Upper lobe of left lung (tissue), 4 donors: ENCODE data around the gene PRICKLE1.

ENCODE experiments used
- CTCF ChIP-seq, 6 experiments: fragments of 450-650 bp in 4 of 6; fragments of 200-600 bp in 2 of 6; sonication (generic) in 2 of 6; IDR thresholded peaks; one replicate each; pipeline ENCODE4 v1.5.1; 2016 to 2019; ENCODE audit warnings: antibody characterized with exemption in 6 of 6
- EP300 ChIP-seq, 4 donors: sonication (generic); formaldehyde crosslinking; IDR thresholded peaks; one replicate each; pipeline ENCODE4 v1.5.1; 2017; ENCODE audit warnings: antibody characterized with exemption in 4 of 4, control low read depth in 2 of 4
- POLR2A ChIP-seq, 4 donors: fragments of 450-650 bp; IDR thresholded peaks; one replicate each; pipeline ENCODE4 v1.5.1; 2016 to 2017; ENCODE audit warnings: antibody characterized with exemption in 4 of 4, mild to moderate bottlenecking in 2 of 4
- POLR2AphosphoS5 ChIP-seq, 2 donors: sonication (generic); formaldehyde crosslinking; IDR thresholded peaks; one replicate each; pipeline ENCODE4 v1.5.1; 2017; ENCODE audit warnings: antibody characterized with exemption in 2 of 2

- TF ChIP-seq CTCF (IDR thresholded peaks at IDR 0.05) (no peak), POLR2A (IDR thresholded peaks at IDR 0.05) (no peak), EP300 (IDR thresholded peaks at IDR 0.05) (no peak), POLR2AphosphoS5 (IDR thresholded peaks at IDR 0.05) (no peak)
These were observed 51.3 kb downstream of the PRICKLE1 start for GRCh38 chr12:42538203-42538602.
